NCI-H1694 treated with DMSO at 0.1 percent for 48 hours (cell line): ENCODE measurements around the gene RARRES1.

Experiments used
- DNase-seq: peaks from one replicate; lab custom pipeline; 2025; lab: John Stamatoyannopoulos, UW

The RARRES1 gene, protein sequence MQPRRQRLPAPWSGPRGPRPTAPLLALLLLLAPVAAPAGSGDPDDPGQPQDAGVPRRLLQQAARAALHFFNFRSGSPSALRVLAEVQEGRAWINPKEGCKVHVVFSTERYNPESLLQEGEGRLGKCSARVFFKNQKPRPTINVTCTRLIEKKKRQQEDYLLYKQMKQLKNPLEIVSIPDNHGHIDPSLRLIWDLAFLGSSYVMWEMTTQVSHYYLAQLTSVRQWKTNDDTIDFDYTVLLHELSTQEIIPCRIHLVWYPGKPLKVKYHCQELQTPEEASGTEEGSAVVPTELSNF

GRCh38 chr3:158731938-158732855, at the start of gene RARRES1:
Gene RARRES1 (minus strand): TSS chr3:158732457. CDS start chr3:158732415, 42 bp downstream.
- no peak for DNase-seq

- no peak for DNase-seq
Observed at GRCh38 chr3:158781849-158782248, 49.6 kb upstream of the RARRES1 start.

DNA sequence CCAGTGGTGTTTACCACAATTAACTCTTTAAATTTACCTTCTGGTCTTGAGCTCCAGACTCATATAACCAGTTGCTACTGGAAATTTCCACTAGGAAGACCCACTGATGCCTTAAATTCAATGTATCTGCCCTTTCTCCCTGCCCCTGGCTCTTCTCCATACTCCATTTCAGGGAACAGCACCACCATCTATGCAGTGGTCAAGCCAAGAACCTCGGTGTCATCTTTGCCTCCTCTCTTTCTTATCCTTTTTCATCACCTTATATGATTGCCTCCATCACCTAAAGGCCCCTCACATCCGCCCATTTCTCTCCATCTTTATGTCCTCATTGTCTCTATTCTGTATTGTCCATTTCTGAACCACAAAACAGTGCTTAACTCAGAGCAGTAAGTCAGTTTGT, 48.9 kb upstream of the RARRES1 start:
- no peak for DNase-seq

GRCh38 chr3:158780766-158781165, 48.5 kb upstream of the RARRES1 start:
- no peak for DNase-seq

DNA sequence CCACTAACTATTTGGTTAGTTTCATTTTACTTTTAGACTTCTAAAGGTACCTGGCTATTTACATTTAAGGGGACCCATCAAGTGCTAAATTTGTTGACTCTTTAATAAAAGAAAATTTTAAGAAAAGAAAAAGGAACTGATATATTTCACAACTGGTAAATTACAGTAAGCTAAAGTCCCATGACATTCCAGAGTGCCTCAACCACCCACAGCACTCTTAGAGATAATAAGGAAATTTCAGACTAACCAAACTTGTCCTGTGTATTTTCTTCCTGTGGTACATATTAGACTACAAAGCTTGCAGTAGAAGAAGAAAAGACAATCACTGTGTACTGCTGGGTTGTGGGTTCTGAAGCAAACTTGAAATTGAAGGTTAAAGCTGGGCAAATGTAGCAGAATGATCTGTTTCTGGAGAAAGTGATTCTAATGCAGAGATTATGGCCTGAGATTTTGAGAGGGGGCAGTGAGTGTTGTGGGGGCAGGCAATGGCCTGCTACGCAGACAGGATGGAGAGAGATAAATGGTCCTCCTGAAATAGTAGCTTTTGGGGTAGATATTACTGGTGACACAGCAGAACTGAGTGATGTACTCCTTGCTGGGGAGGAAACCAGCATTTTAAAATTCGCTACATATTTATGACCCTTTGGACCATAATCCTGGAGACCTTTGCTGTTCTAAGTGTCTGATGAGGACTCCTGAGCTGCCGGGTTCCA, 45.1 kb upstream of the RARRES1 start:
- no peak for DNase-seq

- DNase-seq: no peak
Observed at GRCh38 chr3:158776531-158776930, 44.3 kb upstream of the RARRES1 start.

DNA sequence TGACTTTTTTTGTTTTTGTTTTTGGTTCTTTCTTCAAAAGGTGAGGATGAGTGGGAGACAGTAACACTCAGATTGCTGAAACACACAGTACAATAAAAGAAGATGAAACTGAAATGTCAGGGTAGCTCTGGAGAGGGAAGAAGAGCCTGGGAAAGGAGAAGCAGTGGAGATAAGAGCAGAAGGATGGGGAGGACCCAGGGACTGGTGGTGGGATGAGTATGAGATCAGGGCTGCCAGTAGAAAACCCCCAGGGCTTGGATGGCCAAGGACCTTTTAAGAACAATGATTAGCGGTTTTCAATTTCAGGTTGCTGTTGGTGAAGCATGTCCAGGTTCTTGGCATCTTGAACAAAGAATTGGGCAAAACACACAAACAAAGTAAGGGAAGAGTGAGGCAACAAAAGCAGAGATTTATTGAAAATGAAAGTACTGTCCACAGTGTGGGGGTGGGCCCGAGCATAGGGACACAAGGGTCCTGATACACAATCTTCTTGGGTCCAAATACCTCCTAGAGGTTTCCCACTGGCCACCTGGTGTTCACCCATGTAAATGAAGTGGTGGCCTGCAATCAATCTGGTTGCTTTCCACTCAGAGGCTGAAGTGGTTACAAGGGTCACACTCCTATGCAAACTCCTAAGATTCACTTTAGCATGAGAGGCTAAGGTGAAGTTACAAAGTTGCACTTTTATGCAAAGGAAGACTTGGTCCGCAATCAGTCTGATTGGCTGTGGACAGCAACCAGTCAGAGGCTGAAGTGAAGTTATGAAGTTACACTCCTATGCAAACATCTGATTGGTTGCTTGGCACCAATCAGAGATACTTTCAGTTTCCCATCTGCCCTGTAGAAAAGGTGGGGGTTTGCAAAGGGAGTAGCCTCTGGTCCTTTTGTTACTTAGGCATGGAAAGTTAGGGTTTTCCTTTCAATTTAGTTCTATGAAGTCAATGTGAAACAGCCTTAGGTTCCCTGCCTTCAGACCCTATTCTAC, 43.5 kb upstream of the RARRES1 start:
- no peak for DNase-seq

GRCh38 chr3:158774965-158775364, 42.7 kb upstream of the RARRES1 start:
- no peak for DNase-seq

GRCh38 chr3:158773845-158774830, 41.9 kb upstream of the RARRES1 start:
- DNase-seq: no peak

- no peak for DNase-seq
Observed at GRCh38 chr3:158773166-158773565, 40.9 kb upstream of the RARRES1 start.

GRCh38 chr3:158771982-158772381, 39.7 kb upstream of the RARRES1 start:
- DNase-seq: no peak

DNA sequence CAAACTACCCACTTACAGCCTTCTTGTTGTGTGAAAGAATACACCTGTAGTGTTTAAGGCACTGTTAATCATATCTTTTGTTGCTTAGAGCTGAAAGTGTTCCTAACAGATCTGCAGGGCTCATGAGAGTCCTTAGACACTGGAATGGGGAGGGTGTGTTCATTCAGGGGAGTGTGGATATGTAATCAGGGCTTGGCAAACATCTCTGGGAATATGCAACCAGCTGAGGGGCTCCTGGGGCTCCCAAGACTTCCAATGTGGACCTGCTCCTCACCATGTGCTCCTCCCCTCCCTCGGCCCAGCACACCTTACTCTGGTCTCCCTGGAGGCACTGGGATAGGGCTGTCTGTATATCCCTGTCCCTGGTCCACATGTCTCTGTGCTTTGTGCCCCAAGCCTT, 39.3 kb upstream of the RARRES1 start:
- no peak for DNase-seq

GRCh38 chr3:158770741-158771350, 38.6 kb upstream of the RARRES1 start:
- no peak for DNase-seq

DNA sequence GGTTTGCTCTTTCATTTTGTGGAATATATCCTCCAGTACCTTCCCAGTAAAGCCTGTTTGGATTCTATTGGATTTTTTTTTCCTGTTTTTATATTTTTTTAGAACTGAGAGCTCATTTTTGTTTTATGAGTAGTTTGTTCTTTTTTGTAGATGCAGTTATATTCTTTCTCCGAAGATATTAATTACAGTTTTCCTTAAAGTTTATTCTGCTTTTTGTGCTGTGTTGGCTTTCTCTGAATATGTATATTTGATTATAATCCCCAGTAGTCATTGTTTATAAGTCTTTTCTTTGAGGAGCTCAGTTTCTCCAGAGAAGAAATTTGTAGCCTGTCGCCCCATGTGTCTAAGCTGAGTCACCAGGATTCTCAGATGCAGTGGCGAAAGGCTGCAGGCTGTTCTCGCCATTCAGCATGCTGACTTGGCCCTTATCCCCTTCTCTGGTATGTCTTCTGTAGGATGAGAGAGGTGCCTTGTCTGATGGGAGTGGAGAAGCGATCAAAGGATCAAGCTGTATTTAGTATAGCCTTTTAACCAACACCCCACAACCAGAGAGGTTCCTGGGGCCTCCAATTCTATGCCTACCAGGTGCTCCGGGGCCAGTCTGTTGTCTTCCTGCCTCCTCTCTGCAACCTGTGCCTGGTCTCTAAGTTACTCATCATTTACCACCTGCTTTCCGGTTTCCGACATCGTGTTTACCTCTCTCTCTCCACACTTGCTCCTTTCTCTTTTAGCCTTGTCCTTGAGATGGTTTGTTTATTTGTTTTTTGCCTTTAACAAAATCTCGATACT, 37.9 kb upstream of the RARRES1 start:
- DNase-seq: no peak

DNA sequence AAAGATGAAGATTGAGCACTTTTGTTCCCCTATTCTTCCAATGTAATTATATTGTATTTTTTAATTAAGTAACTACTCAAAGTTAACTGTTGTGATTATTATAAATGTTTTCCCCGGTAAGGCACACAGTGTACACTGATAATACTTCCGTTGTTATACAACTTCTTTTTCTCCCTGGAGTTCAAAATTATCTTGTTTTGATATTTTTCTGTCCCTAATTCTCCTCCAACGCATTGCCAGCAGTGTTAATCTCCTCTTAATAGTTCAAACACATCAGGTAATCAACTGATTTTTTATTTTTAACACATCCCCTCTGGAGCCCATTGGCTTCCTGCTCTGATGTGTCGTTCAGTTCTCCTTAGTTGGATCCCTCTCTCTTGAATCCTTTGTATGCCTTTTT, 37.3 kb upstream of the RARRES1 start:
- DNase-seq: no peak

DNA sequence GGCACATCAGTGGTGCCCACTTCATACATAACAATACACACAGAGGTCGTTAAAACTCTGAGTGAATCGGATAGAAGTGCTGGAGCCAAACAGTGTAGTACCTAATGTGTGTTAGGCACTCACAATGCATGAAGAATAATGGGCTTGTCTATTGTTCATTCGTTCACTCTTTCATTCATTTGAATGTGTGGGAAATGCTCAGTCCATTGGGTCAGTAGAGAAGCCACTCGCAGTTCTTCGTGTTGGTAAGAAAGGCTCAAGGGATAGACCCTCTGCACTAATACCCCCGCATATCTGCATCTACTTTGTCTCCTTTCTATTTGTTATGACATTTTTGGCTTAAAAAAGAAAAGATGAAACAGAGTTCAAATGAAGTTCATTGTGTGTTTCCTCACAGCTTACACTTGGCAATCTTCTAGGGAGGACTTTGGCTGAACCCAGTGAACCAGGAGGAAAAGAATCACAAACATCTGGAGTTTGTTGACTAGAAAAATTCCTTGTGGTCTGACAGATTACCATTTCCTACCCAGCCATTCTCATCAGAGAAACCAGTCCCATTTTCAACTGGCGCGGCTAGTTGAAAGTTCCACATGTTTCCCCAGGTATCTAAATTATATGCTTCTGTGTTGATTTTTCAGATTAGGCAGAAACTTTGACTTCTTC, 36.8 kb upstream of the RARRES1 start:
- no peak for DNase-seq

GRCh38 chr3:158768361-158768787, 36.1 kb upstream of the RARRES1 start:
- DNase-seq: no peak

DNA sequence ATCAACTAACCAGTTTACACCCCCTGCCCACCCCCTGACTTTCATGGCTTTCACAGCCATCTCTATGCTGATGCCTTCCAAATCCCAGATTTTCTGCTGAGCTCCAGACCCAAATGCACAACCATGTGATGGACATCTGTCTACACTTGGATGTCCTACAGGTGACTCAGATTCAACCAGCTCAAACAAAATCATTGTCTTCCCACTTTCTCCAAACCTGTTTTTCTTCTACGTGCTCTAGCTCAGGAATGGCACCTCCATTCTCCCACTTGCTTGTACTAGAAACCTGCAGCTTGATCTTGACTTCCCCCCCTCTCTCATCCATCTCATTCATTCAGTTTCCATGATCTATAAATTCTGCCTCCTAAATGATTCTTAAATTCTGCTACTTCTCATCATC, 34.1 kb upstream of the RARRES1 start:
- DNase-seq: no peak
